Adrenal gland (tissue), 12 donors: ENCODE measurements around the gene MAGI2. TPM values are rescaled to one million over a fixed set of nuclear protein-coding genes. Genes with fewer than 3 reads are reported as not detected.

Experiments
- DNase-seq, 7 donors: peaks; one replicate each; pipeline ENCODE4 v3.0.0-alpha.2; 2019 to 2020
- H3K27ac ChIP-seq, 5 donors: fragments of 200-600 bp; sonication (generic) in 4 of 5; 1 replicate in 3 of 5; 2 replicates in 2 of 5; pipeline versions ENCODE4 v1.5.1 to v1.8.0; 2016 to 2020; ENCODE audit warnings: mild to moderate bottlenecking in 1 of 5
- H3K27me3 ChIP-seq: fragments of 200-600 bp; 2 replicates; pipeline ENCODE4 v1.8.0; 2021
- H3K36me3 ChIP-seq, 2 donors: fragments of 200-600 bp; replicated peaks in 1 of 2; 1 replicate in 1 of 2; 2 replicates in 1 of 2; pipeline versions ENCODE4 v1.5.1 to v1.8.0; 2018 to 2022
- H3K4me1 ChIP-seq, 2 donors: fragments of 200-600 bp; replicated peaks in 1 of 2; 1 replicate in 1 of 2; 2 replicates in 1 of 2; pipeline versions ENCODE4 v1.5.1 to v1.8.0; 2018 to 2021
- H3K4me3 ChIP-seq, 4 donors: fragments of 200-600 bp; sonication (generic) in 3 of 4; one replicate each; pipeline ENCODE4 v1.5.1; 2016 to 2018
- H3K9me3 ChIP-seq, 3 donors: fragments of 200-600 bp; sonication (generic) in 1 of 3; replicated peaks in 1 of 3; 1 replicate in 2 of 3; 2 replicates in 1 of 3; pipeline versions ENCODE4 v1.5.1 to v1.8.0; 2016 to 2021
- POLR2A ChIP-seq, 2 donors: fragments of 450-650 bp; IDR thresholded peaks; one replicate each; pipeline ENCODE4 v1.6.1; 2017; ENCODE audit warnings: antibody characterized with exemption in 2 of 2, mild to moderate bottlenecking in 2 of 2, moderate library complexity in 1 of 2
- WGBS, 4 donors: extraction: QIAGEN DNeasy Blood & Tissue Kit in 2 of 4; methylation state at CpG; one replicate each; pipeline versions ENCODE4 v1.1.5 to v1.1.7; 2013 to 2017; 5-methylcytosine and 5-hydroxymethylcytosine counted together
- intact Hi-C, 2 donors: fragments of 100-400 bp; cut with DNase I; formaldehyde crosslinking; loops; one replicate each; pipeline versions ENCODE4 v1.14.1 to v1.15.0; 2022 to 2023
- polyA plus RNA-seq, 3 donors: library from polyadenylated mRNA; stranded (reverse); fragments of 200-250 nt in 2 of 3; fragments of 350-450 nt in 1 of 3; fragmentation: Illumina TruSeq in 1 of 3; extraction: RNeasy Lipid Tissue Mini Kit (QIAGEN cat#74804) in 1 of 3; gene quantifications; one replicate each; pipeline ENCODE4 v1.2.3, GENCODE V29; 2013 to 2014
- total RNA-seq, 9 donors: library from RNA; depleted of rRNA in 4 of 9; stranded (reverse); fragments of >200 nt in 4 of 9; fragments of 120-200 nt in 1 of 9; fragmentation: NEBNext Ultra II Directional in 1 of 9; extraction: Animal tissue kit (Norgen Biotek cat#: 25700) in 1 of 9; gene quantifications; one replicate each; pipeline versions ENCODE4 v1.1.0 to v1.2.4, GENCODE V29; 2013 to 2023
- TF ChIP-seq, protein P1 (sequence below), 6 experiments: fragments of 450-650 bp in 4 of 6; fragments of 200-600 bp in 2 of 6; sonication (generic) in 1 of 6; IDR thresholded peaks; 1 replicate in 5 of 6; 2 replicates in 1 of 6; pipeline versions ENCODE4 v1.5.1 to v1.8.0; 2016 to 2021; ENCODE audit warnings: antibody characterized with exemption in 6 of 6, mild to moderate bottlenecking in 2 of 6, moderate library complexity in 1 of 6
- donor health status: healthy with polysubstance abuse.
- donor health status: Bipolar disorder and iron deficiency.
- donor health status: DM: yes; HTN: yes; CAD: no.
- donor health status: DM: no; HTN: no; CAD: no.
- donor health status: DM: no; HTN: no; CAD: no.
- donor health status: DM: yes; HTN: yes; CAD: no.

The MAGI2 gene
- total and polyA plus RNA-seq, 12 donors = 3.2 to 37.1 (median 17.1) TPM

DNA sequence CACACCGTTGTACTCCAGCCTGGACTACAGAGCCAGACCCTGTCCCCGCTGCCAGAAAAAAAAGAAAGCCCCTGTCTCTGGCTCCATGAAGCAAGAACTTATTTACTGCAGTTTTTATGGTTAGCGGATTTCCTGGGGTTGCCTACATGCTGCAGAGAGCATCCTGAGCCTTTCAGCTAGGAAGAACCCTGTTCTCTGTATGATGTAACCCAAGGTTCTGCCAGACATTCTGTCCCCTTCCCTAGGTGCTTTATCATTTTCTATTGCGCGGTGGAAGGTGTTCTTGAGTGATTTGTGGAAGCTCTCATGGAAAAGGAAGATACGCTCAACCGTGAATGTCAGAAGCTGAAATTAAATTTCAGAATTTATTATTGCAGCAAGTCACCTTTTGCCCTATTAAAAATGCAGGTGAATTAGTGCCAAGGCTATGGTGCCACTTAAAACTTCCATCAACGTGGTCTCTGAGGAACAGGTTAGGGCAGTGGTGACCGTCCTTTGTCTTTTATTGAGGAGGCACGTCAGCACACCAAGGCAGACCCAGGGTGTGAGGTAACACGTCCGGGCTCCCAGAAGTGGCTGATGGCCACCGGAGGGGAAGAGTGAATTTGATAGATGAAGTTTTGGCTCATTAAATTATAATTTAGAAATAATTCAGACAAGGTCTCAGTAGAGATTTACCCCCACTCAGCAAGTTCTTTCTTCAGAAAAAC is 1381.8 kb downstream of the MAGI2 start:
- Histone ChIP-seq H3K27ac (no peak overlapping the region), H3K4me1 (no peaks in the 10 kb centered on the region), H3K9me3 (no peaks in the 10 kb centered on the region), H3K36me3 (no peaks in the 10 kb centered on the region), H3K27me3 (no peaks in the 10 kb centered on the region), H3K4me3 (no peak overlapping the region)
- WGBS, 4 donors = 89 to 92% (median 90%) methylated on average over 12 to 13 of the region's 13 CpGs
- TF ChIP-seq, protein P1, sequence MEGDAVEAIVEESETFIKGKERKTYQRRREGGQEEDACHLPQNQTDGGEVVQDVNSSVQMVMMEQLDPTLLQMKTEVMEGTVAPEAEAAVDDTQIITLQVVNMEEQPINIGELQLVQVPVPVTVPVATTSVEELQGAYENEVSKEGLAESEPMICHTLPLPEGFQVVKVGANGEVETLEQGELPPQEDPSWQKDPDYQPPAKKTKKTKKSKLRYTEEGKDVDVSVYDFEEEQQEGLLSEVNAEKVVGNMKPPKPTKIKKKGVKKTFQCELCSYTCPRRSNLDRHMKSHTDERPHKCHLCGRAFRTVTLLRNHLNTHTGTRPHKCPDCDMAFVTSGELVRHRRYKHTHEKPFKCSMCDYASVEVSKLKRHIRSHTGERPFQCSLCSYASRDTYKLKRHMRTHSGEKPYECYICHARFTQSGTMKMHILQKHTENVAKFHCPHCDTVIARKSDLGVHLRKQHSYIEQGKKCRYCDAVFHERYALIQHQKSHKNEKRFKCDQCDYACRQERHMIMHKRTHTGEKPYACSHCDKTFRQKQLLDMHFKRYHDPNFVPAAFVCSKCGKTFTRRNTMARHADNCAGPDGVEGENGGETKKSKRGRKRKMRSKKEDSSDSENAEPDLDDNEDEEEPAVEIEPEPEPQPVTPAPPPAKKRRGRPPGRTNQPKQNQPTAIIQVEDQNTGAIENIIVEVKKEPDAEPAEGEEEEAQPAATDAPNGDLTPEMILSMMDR (IDR thresholded peaks at IDR 0.05) = no peak
- TF ChIP-seq POLR2A (IDR thresholded peaks at IDR 0.05) = no peak
- intact Hi-C loops = no loop called here
- no peak for DNase-seq

DNA sequence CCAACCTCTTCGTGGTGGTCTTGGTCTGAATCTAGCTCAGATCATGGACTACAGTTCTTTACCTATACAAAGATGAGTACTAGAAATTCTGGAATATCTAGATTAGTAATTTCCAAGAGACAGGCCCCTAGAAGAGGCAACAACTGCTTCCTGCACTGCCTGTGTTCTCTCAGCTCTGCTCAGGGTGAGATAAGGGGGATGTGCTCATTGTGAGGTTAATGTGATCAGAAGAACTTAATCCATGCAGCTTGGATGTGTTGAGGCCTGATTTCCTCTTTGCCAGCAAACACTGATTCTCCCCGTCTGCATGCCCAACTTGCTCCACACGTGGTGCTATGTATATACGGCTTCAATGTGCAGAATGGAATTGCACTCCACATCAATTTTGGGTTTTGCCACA is 1386.9 kb downstream of the MAGI2 start:
- no peak overlapping the region for H3K4me3 ChIP-seq
- no peaks in the 10 kb centered on the region for H3K27me3 ChIP-seq
- WGBS, 4 donors = 88 to 93% (median 91%) methylated on average over 4 of the region's 4 CpGs
- no peak for TF ChIP-seq POLR2A (IDR thresholded peaks at IDR 0.05)
- TF ChIP-seq, protein P1 (IDR thresholded peaks at IDR 0.05) = no peak
- no peak for DNase-seq
- no peaks in the 10 kb centered on the region for H3K36me3 ChIP-seq
- H3K9me3 ChIP-seq = no peaks in the 10 kb centered on the region
- no peaks in the 10 kb centered on the region for H3K4me1 ChIP-seq
- intact Hi-C loops = no loop called here
- H3K27ac ChIP-seq = no peak overlapping the region

DNA sequence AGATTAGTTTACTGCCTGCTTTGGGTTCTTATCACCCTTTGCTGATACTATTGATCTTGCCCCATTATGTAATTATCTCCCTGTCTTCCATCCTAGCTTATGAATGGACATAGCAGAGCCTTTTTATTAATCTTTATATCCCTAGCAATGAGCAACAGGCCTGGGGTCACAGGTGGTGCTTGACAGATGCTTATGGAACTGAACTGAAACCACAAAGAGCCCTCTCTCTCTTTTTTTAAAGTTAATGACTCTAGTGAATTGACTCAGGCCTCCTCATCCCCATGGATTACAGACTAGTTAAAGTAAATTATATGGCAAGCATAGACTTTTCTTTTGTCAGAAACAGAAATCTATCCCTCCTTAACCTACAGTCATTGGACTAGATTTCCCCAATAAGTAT is 1389.7 kb downstream of the MAGI2 start:
- Histone ChIP-seq H3K4me3 (no peak overlapping the region), H3K4me1 (no peaks in the 10 kb centered on the region), H3K36me3 (no peaks in the 10 kb centered on the region), H3K27ac (no peak overlapping the region), H3K27me3 (no peaks in the 10 kb centered on the region), H3K9me3 (no peaks in the 10 kb centered on the region)
- no peak for TF ChIP-seq POLR2A (IDR thresholded peaks at IDR 0.05)
- TF ChIP-seq, protein P1 (IDR thresholded peaks at IDR 0.05) = no peak
- intact Hi-C loops = no loop called here
- DNase-seq = no peak

DNA sequence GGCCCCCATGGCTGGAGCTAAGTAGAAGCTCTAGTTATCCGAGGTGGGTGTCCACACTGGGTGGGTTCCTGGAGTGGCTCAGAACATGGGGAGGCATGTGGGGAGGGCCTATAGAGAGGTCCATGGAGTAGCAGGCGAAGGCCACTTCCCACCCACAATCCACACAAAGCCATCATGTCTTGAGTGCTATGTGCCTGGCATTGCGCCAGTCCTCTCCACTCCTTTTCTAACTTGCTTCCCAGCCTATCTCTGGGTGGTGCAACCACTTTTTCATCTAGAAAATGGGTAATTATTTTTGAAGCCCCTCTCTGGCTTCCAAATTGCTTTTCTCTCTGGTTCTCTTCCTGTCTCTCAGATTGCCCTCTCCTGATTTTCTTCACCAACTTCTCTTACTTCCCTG is 1391.3 kb downstream of the MAGI2 start:
- intact Hi-C loops = no loop called here
- no peak for DNase-seq
- H3K9me3 ChIP-seq = no peaks in the 10 kb centered on the region
- 92 to 97% (median 94%) methylated on average over 3 of the region's 3 CpGs for WGBS, 4 donors
- H3K36me3 ChIP-seq = no peaks in the 10 kb centered on the region
- H3K4me3 ChIP-seq = no peak overlapping the region
- TF ChIP-seq, protein P1 (IDR thresholded peaks at IDR 0.05) = no peak
- TF ChIP-seq POLR2A (IDR thresholded peaks at IDR 0.05) = no peak
- no peaks in the 10 kb centered on the region for H3K4me1 ChIP-seq
- no peaks in the 10 kb centered on the region for H3K27me3 ChIP-seq
- no peak overlapping the region for H3K27ac ChIP-seq
